ENCODE results near the gene ANKZF1.

DNA sequence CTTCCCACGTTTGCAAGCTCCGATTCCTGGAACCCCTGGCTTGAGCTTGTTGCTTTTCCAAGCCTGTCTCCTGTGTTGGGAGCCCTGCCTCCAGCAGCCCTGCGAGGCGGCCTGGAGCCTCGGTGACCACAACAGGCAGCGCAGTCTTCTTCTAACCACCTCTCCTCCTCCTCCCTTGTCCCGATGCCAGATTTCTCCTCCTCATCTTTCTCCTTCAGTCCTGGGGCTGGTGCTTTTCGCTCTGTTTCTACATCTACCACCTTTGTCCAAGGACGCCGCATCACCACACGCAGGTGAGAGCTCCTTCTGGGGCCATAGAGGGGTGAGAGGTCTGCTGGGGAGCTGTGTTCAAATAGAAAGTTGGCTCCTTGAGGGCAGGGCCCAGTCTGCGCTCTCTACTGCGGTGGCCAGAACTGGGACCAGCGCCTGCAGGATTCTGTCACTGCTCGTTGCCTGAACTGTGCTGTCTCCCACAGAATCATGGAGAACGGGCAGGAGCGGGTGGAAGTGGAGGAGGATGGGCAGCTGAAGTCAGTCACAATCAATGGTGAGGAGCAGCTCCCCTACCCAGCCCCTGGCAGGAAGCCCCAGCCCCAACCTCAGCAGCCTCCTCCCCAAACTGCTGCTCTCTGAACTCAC, 53.5 kb downstream of the ANKZF1 start:
- TF ChIP-seq, protein P1, sequence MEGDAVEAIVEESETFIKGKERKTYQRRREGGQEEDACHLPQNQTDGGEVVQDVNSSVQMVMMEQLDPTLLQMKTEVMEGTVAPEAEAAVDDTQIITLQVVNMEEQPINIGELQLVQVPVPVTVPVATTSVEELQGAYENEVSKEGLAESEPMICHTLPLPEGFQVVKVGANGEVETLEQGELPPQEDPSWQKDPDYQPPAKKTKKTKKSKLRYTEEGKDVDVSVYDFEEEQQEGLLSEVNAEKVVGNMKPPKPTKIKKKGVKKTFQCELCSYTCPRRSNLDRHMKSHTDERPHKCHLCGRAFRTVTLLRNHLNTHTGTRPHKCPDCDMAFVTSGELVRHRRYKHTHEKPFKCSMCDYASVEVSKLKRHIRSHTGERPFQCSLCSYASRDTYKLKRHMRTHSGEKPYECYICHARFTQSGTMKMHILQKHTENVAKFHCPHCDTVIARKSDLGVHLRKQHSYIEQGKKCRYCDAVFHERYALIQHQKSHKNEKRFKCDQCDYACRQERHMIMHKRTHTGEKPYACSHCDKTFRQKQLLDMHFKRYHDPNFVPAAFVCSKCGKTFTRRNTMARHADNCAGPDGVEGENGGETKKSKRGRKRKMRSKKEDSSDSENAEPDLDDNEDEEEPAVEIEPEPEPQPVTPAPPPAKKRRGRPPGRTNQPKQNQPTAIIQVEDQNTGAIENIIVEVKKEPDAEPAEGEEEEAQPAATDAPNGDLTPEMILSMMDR (IDR thresholded peaks at IDR 0.05; ENCODE audit: low read length), result no peak
- no peak for TF ChIP-seq EZH2 (IDR thresholded peaks at IDR 0.05; ENCODE audit: borderline replicate concordance, low read length)
